GM19438 (cell line): ENCODE measurements around the gene JAKMIP1.

Experiments used
- ATAC-seq: cut with Tn5 transposase; IDR thresholded peaks from one replicate; pipeline ENCODE4 v1.9.1; 2021; ENCODE audit warnings: low read depth; ENCODE audit not compliant: unreplicated experiment

The JAKMIP1 gene

DNA sequence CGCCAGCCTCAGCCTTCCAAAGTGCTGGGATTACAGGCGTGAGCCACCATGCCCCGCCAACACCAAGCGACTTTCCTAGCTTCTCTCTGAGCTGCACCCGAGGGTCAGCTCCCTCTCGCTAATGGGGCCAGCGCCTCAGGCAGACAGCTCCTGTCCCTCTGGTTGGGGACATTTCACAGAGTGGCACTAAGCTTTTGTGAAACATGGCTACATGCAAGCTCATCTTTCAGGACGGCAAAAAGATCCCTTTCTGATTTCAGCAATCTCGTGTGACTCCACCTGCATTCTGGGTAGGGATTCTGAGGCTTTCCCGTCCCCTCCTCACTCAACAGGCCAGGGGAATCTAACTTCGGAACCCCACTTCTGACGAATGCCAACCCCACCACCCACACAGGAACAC lies 151.1 kb downstream of the JAKMIP1 start:
- ATAC-seq = no peak

DNA sequence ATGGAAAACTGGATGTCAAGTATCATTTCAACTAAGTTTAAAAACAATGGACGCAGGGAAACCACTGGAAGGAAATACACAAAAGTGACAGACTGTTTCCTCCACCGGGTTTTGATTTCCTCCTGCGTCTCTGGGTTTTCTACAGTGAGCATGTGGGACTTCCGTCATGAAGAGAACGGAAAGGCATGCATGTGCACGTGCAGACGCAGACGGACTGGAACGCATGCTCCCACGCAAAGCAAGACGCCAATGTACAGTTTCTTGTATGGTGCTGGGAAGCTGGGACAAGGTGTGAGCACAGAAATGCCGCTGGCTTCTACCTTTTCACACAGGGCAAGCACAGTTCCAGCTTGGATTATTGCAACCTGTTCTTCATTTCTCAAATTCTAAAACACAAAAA lies 151.8 kb downstream of the JAKMIP1 start:
- ATAC-seq = no peak

DNA sequence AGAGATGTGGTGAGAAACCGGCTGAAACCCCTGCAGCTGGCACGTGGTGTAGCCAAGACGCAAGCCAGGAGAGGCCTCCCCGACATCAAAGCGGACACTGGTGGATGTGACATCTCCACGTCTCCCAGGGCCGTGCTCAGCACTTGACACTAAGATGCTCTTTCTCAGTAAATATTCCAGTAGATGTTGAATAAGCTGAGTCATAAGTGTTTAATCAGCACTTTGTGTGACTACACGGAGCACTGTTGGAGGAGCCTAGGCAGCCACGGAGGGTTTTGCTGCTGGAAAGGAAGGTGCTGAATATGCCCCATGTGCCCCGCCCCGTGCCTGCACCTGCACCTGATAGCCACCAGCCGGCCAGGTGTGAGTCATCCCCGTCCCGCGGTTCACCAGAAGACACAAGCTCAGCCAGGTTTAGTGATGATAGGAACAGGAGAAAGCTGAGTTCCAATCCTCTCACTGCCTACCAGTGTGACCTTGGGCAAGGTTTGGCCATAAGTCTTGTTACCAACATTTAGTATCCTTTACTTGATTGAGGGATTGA lies 153.1 kb downstream of the JAKMIP1 start:
- ATAC-seq = no peak

DNA sequence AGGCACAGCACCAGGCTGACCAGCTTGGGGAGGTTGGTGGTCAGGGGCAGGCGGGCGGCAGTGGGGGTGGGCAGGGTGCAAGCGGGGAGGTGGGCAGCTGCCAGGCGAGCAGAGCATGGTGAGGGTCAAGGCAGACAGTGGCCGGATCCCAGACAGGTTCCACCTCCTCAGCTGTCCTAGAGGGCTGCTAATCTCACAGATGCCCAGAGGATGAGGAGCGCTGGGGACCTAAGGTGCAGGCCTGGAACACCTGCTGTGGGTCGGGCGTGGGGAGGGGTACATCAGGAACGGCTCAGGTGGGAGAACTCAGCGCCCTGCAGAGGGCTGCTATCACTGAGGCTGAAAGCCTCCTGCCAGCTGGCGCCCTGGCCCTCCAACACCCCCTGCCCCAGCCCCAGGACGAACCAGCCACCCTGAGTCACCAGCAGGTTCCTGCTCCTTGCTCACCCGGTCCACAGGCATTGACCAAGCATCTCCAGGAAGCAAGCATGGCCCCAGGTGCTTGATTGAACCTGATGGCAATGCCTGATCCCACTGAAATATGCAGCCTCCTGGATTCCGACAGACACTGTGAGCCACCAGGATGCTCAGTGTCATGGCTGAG lies 153.7 kb downstream of the JAKMIP1 start:
- ATAC-seq = no peak

DNA sequence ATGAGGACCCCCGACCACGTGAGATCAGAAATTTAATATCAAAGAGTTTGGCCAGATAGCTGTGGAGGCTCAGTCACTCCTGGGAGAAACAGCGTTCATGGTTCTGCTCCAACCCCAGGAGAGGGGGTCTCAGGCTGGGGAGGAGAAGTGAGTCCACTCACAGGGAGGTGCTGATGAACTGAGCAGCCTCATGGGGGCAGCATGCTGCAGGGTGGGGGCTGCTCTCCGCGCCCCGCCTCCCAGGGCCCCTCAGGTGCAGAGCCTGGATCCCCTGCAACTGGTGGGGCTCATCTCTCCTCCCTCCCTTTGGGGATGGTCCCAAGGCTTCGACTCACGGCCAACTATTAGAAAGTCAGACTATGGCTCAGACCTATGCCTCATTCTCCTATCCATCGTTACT lies 155.5 kb downstream of the JAKMIP1 start:
- ATAC-seq = no peak

DNA sequence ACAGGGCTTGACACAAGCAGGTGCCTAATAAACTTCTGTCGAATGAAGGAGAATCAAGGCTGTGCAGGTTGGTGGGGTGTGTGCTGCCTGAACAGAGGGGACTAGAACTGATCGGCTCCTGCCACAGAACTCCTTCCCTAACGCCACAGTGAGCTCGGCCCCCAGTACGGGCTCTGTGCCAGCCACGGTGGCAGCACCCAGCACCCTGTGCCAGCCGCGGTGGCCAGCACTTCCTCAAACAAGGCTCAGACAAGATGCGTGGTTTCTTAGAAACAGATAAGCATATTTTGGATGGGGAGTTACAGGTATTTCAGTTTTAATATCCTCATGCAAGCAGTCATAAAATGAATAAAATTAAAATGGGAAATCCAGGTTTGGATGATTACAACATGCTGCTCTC lies 156.1 kb downstream of the JAKMIP1 start:
- no peak for ATAC-seq

DNA sequence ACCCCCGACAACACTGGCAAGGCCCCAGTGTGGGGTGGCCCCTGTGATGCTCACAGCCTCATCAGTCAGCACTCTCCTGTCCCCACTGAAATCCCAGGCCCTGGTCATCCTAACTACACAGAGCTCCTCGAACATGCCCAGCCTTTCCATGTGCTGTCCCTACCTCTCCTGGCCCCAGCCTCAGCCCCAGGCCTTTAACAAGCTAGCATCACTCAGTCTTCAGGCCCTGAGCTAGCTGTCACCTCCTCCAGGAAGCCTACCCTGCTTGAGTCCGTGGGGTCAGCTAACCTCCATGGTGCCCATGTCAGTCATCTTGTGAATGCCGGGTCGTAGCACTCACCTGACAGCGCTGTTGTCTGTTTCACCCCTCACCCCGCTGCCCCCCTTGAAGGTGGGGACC lies 156.5 kb downstream of the JAKMIP1 start:
- ATAC-seq = no peak

DNA sequence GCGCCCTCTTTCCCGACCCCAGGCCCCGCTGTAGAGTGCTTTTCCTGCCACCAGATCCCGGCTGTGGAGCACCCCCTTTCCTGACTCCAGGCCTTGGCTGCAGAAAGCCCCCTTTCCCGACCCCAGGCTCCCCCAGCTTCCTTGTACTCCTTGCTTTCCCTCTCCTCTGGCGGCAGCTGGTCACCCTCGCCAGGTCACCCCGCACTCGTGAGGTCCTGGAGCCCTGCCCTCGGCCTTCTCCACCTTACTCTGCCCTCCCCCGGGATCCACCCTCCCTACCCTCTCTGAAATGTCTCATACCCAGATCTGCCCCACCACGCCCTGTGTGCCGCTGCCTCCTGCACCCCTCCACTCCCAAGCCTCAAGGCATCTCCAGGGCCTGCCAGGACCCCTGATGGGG lies 157.2 kb downstream of the JAKMIP1 start:
- ATAC-seq = no peak

DNA sequence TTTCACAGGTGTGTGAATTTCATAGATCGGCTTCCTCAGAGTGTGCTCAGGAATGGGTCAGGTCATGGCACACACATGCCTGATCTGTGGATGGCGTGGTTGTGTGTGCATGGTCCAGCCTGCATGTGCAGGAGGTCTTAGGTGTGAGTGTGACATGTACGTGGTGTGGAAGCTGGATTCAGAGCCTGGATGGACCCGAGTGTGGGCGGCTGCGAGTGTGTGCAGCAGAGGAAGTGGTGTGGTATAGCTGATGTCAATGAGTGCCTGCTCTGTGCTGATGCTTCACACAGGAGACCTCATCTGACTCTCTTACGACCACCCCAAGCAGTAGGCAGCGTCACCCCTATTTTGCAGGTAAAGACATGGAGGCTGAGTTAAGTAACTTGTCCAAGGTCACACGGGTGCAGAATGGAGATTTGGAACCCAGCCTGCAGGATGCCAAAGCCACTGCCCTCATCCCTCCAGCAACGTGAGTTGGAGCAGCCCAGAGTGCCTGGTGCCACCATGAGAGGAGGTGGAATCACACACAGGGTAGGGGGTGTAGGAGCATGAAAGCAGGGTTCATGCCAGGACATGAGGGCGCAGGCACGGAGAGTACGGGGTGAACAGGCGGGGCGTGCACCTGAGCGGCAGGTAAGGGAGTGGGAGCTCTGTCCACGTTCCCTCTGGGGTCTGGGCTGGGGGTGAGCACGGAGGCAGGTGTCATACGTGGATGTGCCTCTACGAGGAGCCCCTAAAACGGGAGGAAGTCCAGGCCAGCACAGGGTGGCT lies 157.9 kb downstream of the JAKMIP1 start:
- ATAC-seq = no peak

DNA sequence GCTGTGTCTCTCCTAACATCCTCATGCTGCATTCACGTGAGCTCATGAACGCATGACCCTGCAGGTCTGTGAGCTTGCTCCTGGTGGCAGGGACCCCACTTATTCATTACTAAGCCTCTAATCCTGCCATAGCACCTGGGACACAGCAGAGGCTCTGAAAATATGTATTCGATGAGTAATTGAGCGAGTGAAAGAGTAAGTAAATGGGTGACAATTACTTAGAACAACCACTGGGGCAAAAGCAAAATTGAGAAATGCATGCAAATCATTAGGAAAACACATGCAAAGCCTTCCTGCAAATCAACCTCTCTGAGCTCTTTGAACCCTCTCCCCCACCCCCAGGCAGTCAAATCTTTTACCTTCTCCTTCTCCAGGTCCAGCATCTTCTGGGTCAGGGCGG lies 158.5 kb downstream of the JAKMIP1 start:
- ATAC-seq = no peak

DNA sequence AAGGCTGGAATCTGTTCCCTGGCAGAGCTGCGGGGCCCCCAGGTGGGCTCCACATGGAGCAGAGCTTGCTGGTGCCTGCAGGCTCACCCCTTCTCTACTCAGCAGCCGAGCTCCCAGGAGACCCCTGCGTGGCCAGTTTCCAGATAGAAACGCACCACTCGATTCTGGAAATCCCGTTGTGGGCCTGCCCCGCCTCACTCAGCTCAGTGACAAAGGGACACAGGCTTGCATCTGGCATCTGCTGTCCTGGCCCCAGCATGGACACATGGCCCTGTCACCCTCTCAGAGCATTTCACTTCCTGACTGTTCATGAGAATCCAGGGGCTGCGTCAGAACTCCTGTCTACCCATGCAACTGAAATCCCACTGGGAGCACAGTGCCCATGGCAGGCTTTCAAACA lies 161.6 kb downstream of the JAKMIP1 start:
- no peak for ATAC-seq

DNA sequence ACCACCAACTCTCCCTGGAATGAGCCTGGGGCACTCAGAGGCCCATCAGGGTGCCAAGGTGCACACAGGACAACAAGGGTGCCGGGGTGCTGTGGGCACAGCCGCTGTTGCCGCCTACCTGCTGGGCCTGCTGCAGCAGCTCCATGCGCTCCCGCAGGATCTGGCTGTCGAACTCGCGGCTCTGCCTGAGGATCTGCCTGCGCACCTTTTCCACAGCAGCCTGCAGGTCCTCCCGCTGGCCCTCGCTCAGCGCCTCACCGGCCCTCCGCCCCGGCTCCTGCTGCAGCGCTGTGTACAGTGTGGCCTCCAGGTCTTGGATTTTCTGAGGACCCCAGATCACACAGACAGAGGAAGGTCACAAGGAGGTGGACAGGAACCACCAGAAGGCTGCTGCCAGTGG lies 164.6 kb downstream of the JAKMIP1 start:
- ATAC-seq = no peak

DNA sequence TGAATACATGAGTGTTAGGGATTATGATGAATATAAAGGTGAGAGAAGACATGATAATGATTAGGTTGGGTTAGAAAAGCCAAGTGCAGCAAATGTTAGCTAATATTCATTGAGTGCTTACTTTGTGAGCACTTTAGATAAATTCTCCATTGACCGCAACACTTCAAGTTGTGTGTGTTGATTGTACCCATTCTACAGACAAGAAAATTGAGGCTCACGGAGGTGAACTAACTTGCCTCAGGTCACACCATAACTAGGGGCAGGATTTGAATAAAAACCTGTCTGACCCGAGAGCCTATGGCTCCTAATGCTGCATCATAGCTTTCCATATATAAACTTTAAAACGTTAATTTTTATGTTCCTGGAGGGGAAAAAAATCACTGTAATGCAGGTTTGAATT lies 167.0 kb downstream of the JAKMIP1 start:
- no peak for ATAC-seq

DNA sequence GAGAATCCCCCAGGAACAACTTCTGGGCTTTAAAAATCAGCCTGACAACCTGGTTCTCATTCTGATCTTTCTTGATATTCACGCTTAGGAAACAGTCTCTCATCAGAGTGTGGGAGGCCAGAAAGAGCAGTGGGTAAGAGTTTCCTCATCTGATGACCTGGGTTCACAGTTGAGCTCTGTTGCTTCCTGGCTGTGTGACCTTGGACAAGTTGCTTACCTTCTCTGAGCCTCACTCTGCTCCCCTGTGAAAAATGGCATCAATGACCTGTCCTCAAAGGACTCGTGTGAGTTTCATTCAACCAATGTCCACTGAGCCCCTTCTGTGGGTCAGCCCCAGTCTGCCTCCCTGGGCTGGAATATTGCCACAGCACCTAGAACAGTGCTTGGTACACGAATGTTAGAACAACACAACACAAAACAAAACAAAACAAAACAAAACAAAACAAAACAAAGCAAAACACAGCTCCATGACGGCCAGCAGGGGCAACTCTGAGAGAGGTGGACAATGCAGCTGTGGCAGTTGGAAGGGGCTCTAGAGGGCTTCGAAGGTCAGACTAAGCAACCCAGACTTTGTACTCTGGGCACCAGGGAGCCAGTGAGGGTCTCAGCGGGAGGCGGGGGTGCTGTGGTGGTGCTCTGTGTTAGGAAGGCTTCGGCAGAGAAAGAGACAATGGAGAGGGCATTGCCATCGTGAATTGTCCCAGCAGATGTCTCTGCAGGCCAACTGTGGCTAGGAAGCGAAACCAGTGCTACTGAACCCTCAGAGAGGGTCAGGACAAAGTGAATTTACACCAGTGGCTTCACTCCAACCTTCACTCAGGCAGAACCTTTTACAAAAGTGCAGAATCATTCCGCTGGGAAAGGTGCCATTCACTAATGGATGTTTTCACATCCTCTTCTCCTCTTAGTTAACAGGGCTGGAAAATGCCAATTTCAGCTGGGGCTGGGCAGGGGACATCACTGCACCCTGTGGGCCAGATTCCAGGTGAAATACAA lies 167.8 kb downstream of the JAKMIP1 start:
- ATAC-seq = no peak

DNA sequence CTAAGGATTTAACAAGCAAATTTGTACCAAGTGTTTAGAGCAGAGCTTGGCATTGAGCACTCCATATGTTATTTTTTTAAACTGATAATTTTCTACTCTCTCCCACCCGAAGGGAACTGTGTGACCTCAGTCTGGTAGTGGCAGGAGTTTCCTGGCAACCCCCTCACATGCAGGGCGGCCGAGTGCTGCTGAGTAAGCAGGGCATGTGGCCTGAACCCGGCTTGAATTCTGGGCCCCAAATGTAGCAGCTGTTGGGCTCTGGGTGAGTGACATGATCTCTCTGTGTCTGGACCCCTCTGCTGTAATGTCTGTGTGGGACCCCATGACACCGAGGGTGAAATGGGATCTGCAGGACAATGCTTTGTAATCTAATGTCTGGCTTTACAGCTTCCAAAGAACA lies 168.5 kb downstream of the JAKMIP1 start:
- ATAC-seq = no peak

DNA sequence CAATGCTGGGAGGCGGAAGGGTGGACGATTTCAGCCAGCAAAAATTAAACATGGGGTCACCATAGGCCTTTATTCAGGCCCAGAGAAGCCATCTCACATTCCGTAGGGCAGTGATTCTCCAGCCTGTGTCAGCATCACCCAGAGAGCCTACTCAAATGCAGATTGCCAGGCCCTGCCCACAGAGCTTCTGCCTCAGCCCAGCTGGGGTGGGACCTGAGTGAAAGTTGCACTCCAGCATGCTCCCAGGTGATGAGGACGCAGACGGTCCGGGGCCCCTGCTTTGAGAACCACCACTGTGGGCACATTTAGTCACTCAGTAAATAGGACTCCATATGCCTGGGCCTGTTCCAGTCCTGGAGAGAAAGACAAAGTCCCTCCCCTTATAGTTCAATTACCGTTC lies 169.7 kb downstream of the JAKMIP1 start:
- no peak for ATAC-seq

DNA sequence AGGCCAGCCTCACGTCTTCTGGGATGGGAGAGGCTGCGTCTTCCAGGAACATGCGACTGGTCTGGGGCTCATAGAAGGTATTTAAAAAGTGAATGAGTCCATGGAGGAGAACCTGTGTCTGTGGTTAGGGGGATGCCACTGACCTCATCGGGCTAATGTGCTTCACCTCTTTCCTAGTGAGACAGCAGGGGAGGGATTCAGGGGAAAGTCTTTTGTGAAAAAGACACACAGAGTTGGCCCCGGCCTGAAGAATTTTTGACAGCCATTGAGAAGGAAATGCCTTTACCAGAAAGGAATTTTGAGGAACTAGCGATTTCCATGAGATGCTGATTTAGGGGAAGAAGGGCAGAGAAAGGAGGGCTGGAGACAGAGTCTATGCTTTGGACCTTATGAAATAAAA lies 171.1 kb downstream of the JAKMIP1 start:
- ATAC-seq = no peak

DNA sequence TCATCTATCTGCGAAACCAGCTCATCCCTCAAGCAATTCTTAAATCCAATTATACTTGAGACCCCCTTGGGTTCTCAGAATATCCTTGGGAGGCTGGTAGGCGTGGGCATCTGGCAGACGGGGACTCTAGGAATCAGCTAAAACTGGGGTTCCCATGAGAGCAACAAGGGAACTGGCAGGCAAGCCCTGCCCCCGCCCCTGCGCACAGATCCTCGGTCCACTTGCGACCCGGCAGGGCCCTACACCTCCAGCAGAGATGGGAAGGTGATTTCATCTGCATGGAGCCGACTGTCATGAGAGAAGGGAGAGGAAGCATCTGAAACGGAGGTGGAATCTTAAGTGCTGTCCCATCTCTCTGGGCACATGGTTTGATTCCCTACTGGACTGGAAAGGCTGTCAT lies 172.2 kb downstream of the JAKMIP1 start:
- no peak for ATAC-seq

DNA sequence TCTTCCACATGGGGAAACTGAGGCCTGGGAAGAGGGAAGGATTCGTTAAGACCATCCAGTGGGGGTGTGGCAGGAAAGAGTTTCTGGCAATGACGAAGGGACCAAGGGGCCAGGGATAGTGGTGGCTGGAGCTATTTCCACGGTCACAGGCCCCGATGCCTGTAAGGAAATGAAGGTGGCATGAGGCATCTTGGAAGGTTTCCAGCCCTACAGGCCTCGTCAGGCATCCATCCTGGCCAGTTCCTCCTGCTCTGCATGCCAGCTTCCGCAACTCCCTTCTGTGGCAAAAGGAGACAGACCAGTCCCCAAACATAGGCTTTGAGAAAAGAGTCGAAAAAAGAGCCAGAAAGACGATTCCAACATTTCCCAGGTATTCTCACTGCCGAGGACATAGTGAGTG lies 173.0 kb downstream of the JAKMIP1 start:
- no peak for ATAC-seq

DNA sequence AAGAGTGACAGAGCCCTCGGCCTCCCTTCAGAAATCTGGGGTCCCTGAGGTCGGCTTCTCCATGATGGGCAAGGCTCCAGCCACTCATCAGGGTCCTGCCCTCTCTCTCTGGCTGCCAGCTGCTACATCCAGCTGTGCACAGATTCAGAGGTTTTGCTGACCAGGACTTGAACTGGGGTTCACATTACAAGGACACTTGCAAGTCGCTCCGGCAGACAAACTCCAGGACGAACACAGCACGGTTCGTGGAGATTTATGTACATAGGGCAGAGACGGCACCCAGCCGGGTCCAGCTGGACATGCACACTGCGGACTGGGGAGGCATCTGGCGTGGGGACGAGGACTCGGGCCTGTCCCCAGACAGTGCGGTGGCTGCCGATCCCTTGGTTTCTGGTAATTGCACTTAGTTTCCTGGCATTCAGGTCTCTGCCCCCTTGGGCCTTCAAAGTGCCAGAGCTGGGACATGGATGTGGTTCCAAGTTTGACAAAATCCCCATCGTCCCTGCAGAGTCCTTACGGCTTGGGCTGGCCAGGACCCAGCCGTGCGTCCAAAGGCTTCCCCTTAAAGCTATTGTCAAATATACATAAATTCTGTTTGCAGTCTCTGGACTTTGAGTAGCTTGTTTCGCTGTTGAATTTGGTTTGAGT lies 175.9 kb downstream of the JAKMIP1 start:
- ATAC-seq = no peak

DNA sequence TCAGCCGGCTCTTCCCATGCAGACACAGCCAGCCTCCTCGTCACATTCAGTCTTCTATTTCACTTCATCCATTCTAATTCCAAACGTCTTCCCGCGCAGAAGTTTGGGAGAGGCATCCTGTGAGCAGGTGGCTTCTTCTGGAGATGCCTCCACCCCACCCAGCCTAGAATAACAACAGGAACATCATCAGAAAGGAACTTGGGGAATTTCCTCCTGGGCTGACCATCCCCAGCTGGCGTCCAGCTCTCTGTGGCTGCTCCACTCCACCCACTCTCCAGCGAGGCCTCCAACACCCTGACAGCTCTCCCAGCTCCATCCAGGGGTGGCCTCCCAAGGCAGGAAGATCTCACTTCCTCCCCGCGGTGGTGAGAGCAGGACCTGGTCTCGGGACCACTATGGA lies 176.6 kb downstream of the JAKMIP1 start:
- no peak for ATAC-seq
